GM10248 (cell line): ENCODE measurements around the gene PXDN.

ENCODE experiments used
- CTCF ChIA-PET: fragments of 300-600 bp; sonication (Branson Sonifier 250); formaldehyde crosslinking; extraction: SDS; loops from one replicate; lab custom pipeline; 2021; ENCODE audit warnings: antibody characterized with exemption; lab: Yijun Ruan, JAX
- POLR2A ChIA-PET: fragments of 350-650 bp; sonication (Branson Sonifier 250); formaldehyde crosslinking; extraction: SDS; loops from one replicate; lab custom pipeline; 2020; ENCODE audit warnings: antibody characterized with exemption; lab: Yijun Ruan, JAX
- DNase-seq: peaks from one replicate; pipeline ENCODE4 v3.0.0; 2012; ENCODE audit errors: extremely low spot score
- TF ChIP-seq, protein P1 (sequence below): IDR thresholded peaks from 2 replicates; pipeline ENCODE4 v1.5.1; 2012; ENCODE audit warnings: mild to moderate bottlenecking, low read depth; ENCODE audit errors: extremely low read depth, missing control alignments, control extremely low read depth

The PXDN gene

DNA sequence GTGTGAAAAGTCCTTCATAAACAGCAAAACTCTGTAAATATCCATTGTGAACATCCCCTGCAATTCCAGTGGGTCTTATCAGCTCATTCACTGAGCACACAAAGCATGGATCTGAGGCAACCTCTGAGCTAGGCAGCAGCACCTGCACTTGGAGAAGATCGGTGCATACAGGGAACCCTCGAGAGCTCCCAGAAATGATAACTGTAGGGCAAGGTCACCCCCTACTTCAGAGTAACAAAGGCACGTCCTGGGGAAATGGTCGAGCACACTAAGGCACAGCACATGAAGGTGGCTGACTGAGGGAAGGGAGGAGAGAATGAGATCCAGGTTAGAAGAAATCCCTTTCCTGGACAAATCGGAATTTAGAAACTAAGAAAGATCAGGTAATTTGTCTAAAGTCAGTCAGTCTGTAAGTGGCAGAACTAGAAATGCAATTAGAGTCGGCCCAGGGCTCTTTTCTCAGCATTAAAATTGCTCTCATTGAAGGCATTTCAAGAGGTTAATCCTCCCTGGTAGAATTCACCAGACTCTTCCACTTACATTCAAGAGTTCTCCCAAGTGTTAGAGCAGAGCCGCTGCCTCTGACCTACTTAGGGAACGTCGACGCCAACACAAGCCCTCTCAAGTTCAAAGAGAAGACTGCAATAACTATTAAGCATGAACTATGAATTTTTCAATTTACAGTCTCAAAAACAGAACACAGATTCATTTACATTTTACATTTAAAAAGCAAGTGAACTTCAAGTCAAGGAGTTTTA, 45.9 kb downstream of the PXDN start:
- POLR2A ChIA-PET = no interaction called here
- DNase-seq = no peak
- CTCF ChIA-PET = interaction anchor here (1.1 kb wide), 1 partner anchor 12 kb away, joined by 3 read pairs; no protein-coding TSS in a partner anchor

GRCh38 chr2:1697601-1698000, 46.7 kb downstream of the PXDN start:
- no peak for DNase-seq
- POLR2A ChIA-PET = no interaction called here
- TF ChIP-seq, protein P1, sequence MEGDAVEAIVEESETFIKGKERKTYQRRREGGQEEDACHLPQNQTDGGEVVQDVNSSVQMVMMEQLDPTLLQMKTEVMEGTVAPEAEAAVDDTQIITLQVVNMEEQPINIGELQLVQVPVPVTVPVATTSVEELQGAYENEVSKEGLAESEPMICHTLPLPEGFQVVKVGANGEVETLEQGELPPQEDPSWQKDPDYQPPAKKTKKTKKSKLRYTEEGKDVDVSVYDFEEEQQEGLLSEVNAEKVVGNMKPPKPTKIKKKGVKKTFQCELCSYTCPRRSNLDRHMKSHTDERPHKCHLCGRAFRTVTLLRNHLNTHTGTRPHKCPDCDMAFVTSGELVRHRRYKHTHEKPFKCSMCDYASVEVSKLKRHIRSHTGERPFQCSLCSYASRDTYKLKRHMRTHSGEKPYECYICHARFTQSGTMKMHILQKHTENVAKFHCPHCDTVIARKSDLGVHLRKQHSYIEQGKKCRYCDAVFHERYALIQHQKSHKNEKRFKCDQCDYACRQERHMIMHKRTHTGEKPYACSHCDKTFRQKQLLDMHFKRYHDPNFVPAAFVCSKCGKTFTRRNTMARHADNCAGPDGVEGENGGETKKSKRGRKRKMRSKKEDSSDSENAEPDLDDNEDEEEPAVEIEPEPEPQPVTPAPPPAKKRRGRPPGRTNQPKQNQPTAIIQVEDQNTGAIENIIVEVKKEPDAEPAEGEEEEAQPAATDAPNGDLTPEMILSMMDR = no peak
- CTCF ChIA-PET = interaction anchor here (1.1 kb wide), 1 partner anchor 12 kb away, joined by 3 read pairs; no protein-coding TSS in a partner anchor

More for the DNA sequence above, 45.9 kb downstream of the PXDN start:
- TF ChIP-seq, protein P1 = no peak

DNA sequence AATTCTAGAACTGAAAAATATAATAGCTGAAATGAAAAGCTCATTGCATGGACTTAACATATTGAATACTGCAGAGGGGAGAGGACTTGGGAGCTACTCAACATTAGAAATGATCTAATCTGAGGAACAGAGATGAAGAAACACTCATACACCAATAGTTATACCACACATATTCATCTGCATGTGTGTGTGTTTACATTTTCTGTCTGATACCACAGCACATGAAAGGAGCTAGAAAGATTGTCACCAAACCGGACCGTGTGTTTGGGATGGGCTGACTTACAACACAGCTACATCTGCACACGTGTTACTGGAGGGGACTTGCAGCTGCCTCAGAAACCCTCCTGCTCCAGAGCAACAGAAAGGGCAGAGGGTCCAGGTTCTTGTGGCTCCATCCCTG, 47.8 kb downstream of the PXDN start:
- ChIA-PET POLR2A (no interaction called here), CTCF (interaction anchor here (1.2 to 1.3 kb wide), 2 partner anchors 9 to 50 kb away, joined by 3 to 8 read pairs; no protein-coding TSS in a partner anchor)
- TF ChIP-seq, protein P1 = no peak
- no peak for DNase-seq

GRCh38 chr2:1694371-1695271, 49.7 kb downstream of the PXDN start:
- POLR2A ChIA-PET = no interaction called here
- no peak for DNase-seq
- TF ChIP-seq, protein P1 = no peak
- CTCF ChIA-PET = no interaction called here

DNA sequence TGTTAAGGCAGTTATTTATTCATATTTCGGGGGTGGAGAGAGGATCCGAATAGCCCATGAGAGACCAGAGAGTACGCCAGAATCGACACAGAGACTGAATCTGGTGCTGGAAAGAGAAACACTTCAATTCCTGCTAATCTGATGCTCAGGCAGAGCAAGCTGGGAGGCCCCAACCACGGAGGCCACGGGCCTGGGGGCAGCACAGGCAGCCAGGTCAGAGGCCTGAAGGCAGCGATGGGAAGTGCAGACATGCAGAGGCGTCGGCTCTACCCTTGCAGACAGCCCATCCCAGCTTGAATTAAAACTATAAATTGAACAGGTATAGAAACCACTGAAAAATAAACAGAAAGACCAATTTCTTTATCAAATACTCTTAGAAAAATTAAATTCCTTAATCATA, 50.6 kb downstream of the PXDN start:
- ChIA-PET POLR2A (no interaction called here), CTCF (no interaction called here)
- TF ChIP-seq, protein P1 = no peak
- DNase-seq = no peak

DNA sequence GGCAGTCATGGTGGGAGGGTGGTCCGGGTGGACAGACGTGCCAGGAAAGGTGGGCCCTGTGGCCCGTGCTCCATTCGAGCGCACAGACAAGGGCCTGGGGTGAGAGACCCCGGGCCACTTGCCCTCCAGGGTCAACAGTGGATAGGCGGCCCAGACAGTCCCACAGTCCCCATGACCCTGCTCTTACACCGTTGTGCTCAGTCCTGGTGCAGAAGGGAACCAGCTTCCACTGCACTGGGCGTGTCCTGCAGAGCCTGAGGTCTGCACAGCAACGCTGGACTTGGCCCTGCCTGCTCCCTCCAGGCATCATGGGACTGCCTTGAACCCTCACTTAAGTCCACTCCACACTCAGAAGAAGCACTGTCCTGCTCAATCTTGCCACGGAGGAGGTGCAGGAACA, 52.0 kb downstream of the PXDN start:
- ChIA-PET CTCF (no interaction called here), POLR2A (no interaction called here)
- TF ChIP-seq, protein P1 = no peak
- no peak for DNase-seq
